GM12891 (cell line): ENCODE measurements around the gene CCDC70.

Source experiments
- POLR2AphosphoS5 ChIP-seq: IDR thresholded peaks from 2 replicates; pipeline ENCODE4 v1.6.1; 2011; ENCODE audit warnings: low read depth, low read length, control low read depth
- TAF1 ChIP-seq: IDR thresholded peaks from 2 replicates; pipeline ENCODE4 v1.6.1; 2011; ENCODE audit warnings: low read depth, low read length, control low read depth

GRCh38 chr13:51849145-51850101 lies 12.3 kb upstream of the CCDC70 start:
- no peak for TF ChIP-seq TAF1
- TF ChIP-seq POLR2AphosphoS5, result no peak
